Panc1 (cell line): ENCODE measurements around the gene IDUA. TPM values are rescaled to one million over a fixed set of nuclear protein-coding genes. Genes with fewer than 3 reads are reported as not detected.

Experiments used
- ATAC-seq: fragments of 200-7000 bp; cut with Tn5 transposase; 2 replicates; pipeline ENCODE4 v1.9.1; 2020; ENCODE audit warnings: mild to moderate bottlenecking, moderate library complexity
- BruUV-seq: library from RNA; stranded (reverse); fragments of 400-500 nt; replicated peaks from 2 replicates; lab custom pipeline; 2021; lab: Mats Ljungman, UMichigan
- CTCF ChIA-PET: fragments of 300-600 bp; sonication (Branson Sonifier 250); formaldehyde crosslinking; loops from one replicate; lab custom pipeline; 2022; ENCODE audit warnings: antibody characterized with exemption; lab: Charles Lee
- POLR2A ChIA-PET: fragments of 300-600 bp; sonication (Branson Sonifier 250); formaldehyde crosslinking; loops from one replicate; lab custom pipeline; 2022; ENCODE audit warnings: antibody characterized with exemption; lab: Charles Lee
- DNase-seq: peaks from one replicate; pipeline ENCODE4 v3.0.0-alpha.2; 2010; ENCODE audit warnings: low read depth, low spot score
- H3K27ac ChIP-seq: 2 replicates; pipeline ENCODE4 v1.5.1; 2011; ENCODE audit warnings: mild to moderate bottlenecking, low read length, inconsistent platforms
- H3K27me3 ChIP-seq: fragments of 200-500 bp; sonication (Bioruptor generic); 2 replicates; pipeline ENCODE4 v1.6.0; 2014; ENCODE audit warnings: low read length, inconsistent platforms; ENCODE audit not compliant: control insufficient read depth, insufficient read depth
- H3K36me3 ChIP-seq: fragments of 200-500 bp; sonication (Bioruptor generic); 2 replicates; pipeline ENCODE4 v1.5.1; 2014; ENCODE audit warnings: inconsistent platforms, mild to moderate bottlenecking, low read length, moderate library complexity; ENCODE audit not compliant: control insufficient read depth, insufficient read depth
- H3K4me1 ChIP-seq: 2 replicates; pipeline ENCODE4 v1.5.1; 2011; ENCODE audit warnings: inconsistent platforms, mild to moderate bottlenecking, low read length, moderate library complexity; ENCODE audit not compliant: control insufficient read depth, insufficient read depth
- H3K4me3 ChIP-seq, 2 experiments: 2 replicates each; pipeline ENCODE4 v1.5.1; 2011 to 2012; ENCODE audit warnings: low read depth in 2 of 2, low read length in 2 of 2, mild to moderate bottlenecking in 2 of 2, inconsistent platforms in 1 of 2, moderate library complexity in 1 of 2
- H3K9me3 ChIP-seq: fragments of 200-500 bp; sonication (Bioruptor generic); 2 replicates; pipeline ENCODE4 v1.5.1; 2014; ENCODE audit warnings: low read depth, mild to moderate bottlenecking, inconsistent platforms, low read length, moderate library complexity; ENCODE audit not compliant: control insufficient read depth, insufficient read depth
- POLR2AphosphoS5 ChIP-seq: IDR thresholded peaks from 2 replicates; pipeline ENCODE4 v1.6.1; 2012; ENCODE audit warnings: mild to moderate bottlenecking, low read depth, low read length, moderate library complexity
- SIN3A ChIP-seq: IDR thresholded peaks from 2 replicates; pipeline ENCODE4 v1.6.1; 2012; ENCODE audit warnings: low read depth, mild to moderate bottlenecking, low read length, moderate library complexity, borderline replicate concordance; ENCODE audit not compliant: insufficient read depth
- TCF7L2 ChIP-seq: IDR thresholded peaks from 2 replicates; pipeline ENCODE4 v1.6.1; 2011; ENCODE audit warnings: mild to moderate bottlenecking, low read depth, low read length, inconsistent platforms
- in situ Hi-C: cut with HindIII; loops from 2 replicates; pipeline ENCODE4 v1.10.0; 2016; ENCODE audit warnings: low sequenced_read_pairs, low pct_unique_long_range_greater_than_20kb
- intact Hi-C: fragments of 100-400 bp; cut with micrococcal nuclease; formaldehyde crosslinking; loops from one replicate; pipeline ENCODE4 v1.10.0; 2022; ENCODE audit not compliant: unreplicated experiment
- total RNA-seq: library from RNA; stranded (reverse); gene quantifications from one replicate; pipeline ENCODE4 v1.2.1, GENCODE V29; 2021; ENCODE audit not compliant: unreplicated experiment
- TF ChIP-seq, protein P1 (sequence below), 2 experiments: IDR thresholded peaks; 2 replicates each; pipeline ENCODE4 v1.6.1; 2011 to 2012; ENCODE audit warnings: low read depth in 2 of 2, control low read depth in 1 of 2, low read length in 1 of 2, mild to moderate bottlenecking in 1 of 2, moderate library complexity in 1 of 2; ENCODE audit not compliant: insufficient read depth in 1 of 2
- TF ChIP-seq, protein P2 (sequence below): fragments of 450-650 bp; IDR thresholded peaks from 2 replicates; pipeline ENCODE4 v1.5.1; 2017; ENCODE audit warnings: mild to moderate bottlenecking

Gene IDUA
- total RNA-seq, 1 experiment from 2014 or later = 30.6 TPM

DNA sequence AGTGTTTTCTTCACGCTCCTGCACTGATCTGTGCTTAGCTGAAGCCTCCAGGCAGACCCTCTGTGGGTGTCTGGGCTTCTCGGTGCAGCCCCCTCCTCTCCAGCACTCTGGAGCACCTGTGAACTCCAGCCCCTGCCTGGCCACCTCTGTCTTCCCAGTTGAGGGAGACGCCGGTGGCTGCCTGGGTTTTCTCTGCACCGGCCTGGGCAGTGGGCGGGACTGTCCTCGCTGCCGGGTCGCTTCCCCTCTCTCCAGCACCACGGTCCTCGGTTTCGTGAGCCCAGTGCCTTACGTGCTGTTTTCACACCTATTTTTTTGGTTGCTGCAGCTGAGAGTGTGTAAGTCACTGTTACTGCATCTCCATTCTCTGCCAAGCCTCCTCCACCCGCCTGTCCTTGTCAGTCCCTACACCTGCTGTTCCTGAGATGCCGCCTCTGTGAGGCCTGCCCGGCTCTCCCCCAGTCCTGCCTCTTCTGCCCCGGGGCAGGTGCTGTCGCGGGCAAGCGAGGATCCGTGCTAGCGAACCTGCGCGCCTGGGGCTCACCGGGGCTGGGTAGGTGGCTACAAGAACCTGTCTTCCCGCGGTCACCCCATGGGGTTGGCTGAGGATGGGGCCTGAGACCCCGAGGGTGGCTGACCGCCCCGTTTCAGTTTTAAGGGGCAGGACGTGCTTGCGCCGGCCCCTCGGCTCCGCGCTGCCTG lies 22.1 kb downstream of the IDUA start:
- no peak for ATAC-seq
- no peaks in the 10 kb centered on the region for H3K27me3 ChIP-seq

DNA sequence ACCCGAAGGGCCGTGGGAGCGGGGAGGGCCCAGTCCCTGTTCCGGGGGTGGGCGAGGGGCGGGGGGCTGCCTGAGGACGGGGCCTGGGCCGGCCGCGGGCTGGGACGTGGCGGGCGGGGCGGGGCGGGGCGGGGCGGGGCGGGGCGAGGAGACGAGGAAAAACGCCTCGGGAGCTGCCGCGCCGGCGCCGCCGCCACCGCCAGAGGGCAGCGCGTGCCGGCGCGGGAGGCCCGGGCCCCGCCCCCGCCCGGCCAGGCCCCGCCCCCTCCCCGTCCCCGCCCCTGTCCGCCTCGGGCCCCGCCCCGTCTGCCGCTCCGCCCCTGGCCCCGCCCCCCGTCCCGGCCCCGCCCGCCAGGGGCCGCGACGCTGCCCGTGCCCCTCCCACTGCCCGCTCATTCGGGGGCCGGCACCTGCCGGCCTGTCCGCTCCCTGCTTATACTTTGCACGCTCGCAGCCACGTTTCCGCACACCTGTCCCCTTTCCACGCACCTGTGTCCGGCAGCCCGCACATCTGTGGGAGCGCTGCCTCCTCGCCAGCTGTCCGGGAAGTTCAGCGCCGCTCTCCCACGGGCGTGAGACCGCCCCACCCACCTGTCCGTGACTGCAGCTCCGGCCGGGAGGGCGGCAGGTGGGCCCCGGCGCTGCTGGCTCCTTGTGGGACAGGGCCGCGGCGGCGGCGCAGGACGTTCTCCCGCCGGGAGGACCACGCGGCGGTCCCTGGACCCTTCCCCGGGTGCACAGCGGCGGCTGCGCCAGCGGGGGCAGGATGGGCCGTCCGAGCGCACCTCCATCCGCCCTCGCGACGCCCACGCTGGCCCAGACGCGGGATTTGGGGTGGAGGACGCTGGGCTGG lies 22.9 kb downstream of the IDUA start:
- in situ Hi-C loops = no loop called here
- Histone ChIP-seq H3K4me1 (no peaks in the 10 kb centered on the region; the same call in 1 of the 2 replicates), H3K27ac (no peak overlapping the region), H3K36me3 (no peaks in the 10 kb centered on the region), H3K27me3 (no peaks in the 10 kb centered on the region), H3K4me3 (peak overlapping the region; percentile 50 to 59), H3K9me3 (no peaks in the 10 kb centered on the region)
- intact Hi-C loops = no loop called here
- DNase-seq (no peak), ATAC-seq (peak; percentile 59)
- CTCF ChIA-PET = no interaction called here
- POLR2A ChIA-PET = no interaction called here
- TF ChIP-seq POLR2AphosphoS5 (no peak), TCF7L2 (no peak), SIN3A (no peak)
- TF ChIP-seq, protein P1, sequence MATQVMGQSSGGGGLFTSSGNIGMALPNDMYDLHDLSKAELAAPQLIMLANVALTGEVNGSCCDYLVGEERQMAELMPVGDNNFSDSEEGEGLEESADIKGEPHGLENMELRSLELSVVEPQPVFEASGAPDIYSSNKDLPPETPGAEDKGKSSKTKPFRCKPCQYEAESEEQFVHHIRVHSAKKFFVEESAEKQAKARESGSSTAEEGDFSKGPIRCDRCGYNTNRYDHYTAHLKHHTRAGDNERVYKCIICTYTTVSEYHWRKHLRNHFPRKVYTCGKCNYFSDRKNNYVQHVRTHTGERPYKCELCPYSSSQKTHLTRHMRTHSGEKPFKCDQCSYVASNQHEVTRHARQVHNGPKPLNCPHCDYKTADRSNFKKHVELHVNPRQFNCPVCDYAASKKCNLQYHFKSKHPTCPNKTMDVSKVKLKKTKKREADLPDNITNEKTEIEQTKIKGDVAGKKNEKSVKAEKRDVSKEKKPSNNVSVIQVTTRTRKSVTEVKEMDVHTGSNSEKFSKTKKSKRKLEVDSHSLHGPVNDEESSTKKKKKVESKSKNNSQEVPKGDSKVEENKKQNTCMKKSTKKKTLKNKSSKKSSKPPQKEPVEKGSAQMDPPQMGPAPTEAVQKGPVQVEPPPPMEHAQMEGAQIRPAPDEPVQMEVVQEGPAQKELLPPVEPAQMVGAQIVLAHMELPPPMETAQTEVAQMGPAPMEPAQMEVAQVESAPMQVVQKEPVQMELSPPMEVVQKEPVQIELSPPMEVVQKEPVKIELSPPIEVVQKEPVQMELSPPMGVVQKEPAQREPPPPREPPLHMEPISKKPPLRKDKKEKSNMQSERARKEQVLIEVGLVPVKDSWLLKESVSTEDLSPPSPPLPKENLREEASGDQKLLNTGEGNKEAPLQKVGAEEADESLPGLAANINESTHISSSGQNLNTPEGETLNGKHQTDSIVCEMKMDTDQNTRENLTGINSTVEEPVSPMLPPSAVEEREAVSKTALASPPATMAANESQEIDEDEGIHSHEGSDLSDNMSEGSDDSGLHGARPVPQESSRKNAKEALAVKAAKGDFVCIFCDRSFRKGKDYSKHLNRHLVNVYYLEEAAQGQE (IDR thresholded peaks at IDR 0.05; ENCODE audit: insufficient read depth in 1 of 2, low read depth in 2 of 2, low read length in 1 of 2) = no peak
- TF ChIP-seq, protein P2, sequence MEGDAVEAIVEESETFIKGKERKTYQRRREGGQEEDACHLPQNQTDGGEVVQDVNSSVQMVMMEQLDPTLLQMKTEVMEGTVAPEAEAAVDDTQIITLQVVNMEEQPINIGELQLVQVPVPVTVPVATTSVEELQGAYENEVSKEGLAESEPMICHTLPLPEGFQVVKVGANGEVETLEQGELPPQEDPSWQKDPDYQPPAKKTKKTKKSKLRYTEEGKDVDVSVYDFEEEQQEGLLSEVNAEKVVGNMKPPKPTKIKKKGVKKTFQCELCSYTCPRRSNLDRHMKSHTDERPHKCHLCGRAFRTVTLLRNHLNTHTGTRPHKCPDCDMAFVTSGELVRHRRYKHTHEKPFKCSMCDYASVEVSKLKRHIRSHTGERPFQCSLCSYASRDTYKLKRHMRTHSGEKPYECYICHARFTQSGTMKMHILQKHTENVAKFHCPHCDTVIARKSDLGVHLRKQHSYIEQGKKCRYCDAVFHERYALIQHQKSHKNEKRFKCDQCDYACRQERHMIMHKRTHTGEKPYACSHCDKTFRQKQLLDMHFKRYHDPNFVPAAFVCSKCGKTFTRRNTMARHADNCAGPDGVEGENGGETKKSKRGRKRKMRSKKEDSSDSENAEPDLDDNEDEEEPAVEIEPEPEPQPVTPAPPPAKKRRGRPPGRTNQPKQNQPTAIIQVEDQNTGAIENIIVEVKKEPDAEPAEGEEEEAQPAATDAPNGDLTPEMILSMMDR = no peak; the same call in 1 of the 2 replicates
- no TSS peak for BruUV-seq

More for the DNA sequence above, 22.1 kb downstream of the IDUA start:
- ChIA-PET CTCF (no interaction called here), POLR2A (interaction anchor here (0.6 kb wide), 1 partner anchor 22 kb away, joined by 4 read pairs; no protein-coding TSS in a partner anchor)
- H3K4me1 ChIP-seq = no peaks in the 10 kb centered on the region; the same call in 1 of the 2 replicates
- intact Hi-C loops (no loop called here), in situ Hi-C loops (no loop called here)
- no peaks in the 10 kb centered on the region for H3K9me3 ChIP-seq
- H3K36me3 ChIP-seq = no peaks in the 10 kb centered on the region
- peak overlapping the region; percentile 50 to 59 for H3K4me3 ChIP-seq
- TF ChIP-seq POLR2AphosphoS5 = no peak
- TF ChIP-seq, protein P2 = no peak
- TF ChIP-seq, protein P1 (IDR thresholded peaks at IDR 0.05; ENCODE audit: insufficient read depth in 1 of 2, low read depth in 2 of 2, low read length in 1 of 2) = no peak
- TF ChIP-seq TCF7L2 = no peak
- TF ChIP-seq SIN3A = no peak
- no peak overlapping the region for H3K27ac ChIP-seq
- DNase-seq = no peak
- BruUV-seq = no TSS peak
